NCI-H1694 (cell line): ENCODE results near the gene B3GAT1.
A peak's percentile ranks its signal among the peaks of the same experiment; 100 is the strongest.

ENCODE experiments used
- DNase-seq: peaks from one replicate; lab custom pipeline; 2025; lab: John Stamatoyannopoulos, UW

Gene B3GAT1

DNA sequence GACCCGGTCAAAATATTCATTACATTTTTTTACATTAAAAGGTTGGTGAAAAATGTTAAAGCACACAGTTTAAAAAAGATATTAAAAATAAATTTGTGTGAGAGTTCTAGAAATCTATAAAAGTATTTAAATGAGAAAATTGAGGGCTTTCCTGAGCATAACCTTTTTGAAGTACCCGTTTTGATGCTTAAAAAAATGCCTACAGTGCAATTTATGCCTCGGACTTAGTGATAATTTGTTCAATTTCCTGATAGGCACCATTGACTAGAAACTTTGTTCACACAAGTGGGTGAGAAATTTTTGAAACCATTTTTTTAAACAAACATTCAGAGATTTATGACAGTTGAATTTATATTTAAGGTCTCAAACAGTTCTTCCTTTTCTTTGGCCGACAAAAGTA is 29.7 kb upstream of the B3GAT1 start:
- no peak for DNase-seq

DNA sequence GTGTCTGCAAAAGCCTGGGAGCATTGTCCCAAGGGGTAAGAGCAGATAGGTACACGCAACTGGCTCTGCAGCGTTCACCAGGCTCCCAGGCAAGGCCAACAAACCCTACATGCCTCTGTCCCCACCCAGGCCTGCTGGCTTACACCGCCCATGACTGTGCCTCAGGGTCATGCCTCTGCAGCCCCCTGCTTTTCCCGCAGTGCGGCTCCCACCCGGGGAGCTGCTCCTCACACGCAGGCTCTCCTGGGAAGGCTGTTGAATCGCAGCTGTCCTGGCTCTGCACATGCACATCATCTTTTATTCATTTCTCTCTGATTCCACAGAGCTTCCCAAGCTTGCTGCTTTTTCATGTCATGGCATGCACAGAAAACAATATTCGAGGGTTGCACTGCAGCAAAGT is 29.2 kb upstream of the B3GAT1 start:
- DNase-seq, result no peak

DNA sequence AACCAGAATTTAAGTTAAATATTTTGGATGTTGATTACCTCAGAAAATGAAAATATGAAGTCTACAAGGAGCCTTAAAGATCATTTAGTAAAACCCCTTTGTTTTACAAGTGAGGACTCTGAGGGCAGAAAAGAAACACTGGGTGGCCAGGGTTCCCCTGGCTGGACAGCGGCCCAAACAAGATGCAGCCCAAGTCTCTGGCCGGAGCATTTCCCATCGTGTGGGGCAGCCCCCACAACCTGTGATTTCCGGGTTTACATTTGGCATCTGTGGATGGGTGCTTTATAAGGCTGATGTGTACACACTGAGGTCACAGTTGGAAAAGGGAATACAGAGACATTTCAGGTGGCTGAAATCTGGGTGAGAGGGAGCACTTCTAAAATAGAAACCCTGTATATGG is 28.8 kb upstream of the B3GAT1 start:
- no peak for DNase-seq

DNA sequence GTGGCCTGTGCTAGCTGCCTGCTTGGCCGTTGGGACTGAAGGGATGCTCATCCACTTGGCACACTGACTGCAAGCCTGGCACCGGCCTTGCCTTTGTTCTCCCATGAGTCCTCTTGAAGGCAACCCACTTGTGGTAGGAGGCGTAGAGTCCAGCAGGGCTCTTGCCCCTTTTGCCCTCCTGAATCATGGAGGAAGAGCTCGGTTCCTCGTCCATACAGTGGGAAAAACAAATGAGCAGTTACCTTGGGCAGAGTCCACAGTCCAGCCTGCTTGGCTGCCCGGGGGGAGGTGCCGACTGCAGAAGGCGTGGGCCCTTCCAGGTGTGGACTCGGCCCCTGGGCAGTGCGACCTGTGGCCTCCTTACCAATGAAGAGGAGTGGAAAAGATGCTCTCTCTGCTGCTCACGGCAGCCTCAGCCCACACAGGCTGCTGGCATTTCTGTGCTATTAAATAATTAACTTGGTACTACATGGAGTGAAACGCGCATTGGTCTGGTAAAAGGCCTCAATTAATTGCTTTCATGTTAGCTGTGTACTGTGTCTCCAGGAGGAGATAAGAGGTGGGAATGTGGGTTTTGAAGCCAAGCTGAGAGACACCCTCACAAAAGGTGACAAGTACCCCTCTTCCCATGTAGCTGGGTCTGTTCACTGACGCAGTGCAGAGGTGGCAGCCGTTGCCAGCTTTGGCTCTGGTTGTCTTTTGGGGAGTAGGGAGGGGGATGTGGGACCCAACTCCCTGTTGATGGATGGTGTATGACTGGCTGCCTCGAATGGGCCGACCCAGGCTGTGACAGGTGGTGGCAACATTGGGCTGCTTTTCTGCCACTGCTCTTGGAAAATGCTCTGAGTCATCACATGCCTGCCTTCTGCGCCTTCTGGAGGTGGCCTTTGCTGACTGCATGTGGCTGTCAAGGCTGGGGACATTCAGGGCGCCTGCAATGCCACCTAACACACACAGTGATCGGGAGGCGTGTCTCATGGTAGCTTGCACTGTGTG is 26.8 kb upstream of the B3GAT1 start:
- DNase-seq, result peak; percentile 44

DNA sequence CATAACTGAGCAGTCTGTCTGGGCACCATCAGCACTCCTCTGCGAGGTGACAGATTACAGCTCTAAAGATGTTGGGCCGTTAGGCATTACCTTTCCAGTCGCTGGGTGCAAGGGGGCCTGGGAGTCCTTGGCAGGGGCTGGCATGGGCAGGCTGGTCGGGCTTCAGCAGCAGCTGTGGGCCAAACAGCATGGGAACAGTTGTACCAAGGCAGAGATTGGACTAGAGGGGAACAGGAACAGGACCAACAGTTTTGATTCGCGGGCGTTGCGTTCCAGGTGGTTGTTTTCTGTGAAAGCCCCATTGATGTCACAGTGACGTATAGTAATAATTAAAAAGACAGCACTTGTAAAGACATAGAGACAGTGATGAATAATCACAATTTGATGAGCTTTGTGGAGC is 25.8 kb upstream of the B3GAT1 start:
- DNase-seq, result no peak

DNA sequence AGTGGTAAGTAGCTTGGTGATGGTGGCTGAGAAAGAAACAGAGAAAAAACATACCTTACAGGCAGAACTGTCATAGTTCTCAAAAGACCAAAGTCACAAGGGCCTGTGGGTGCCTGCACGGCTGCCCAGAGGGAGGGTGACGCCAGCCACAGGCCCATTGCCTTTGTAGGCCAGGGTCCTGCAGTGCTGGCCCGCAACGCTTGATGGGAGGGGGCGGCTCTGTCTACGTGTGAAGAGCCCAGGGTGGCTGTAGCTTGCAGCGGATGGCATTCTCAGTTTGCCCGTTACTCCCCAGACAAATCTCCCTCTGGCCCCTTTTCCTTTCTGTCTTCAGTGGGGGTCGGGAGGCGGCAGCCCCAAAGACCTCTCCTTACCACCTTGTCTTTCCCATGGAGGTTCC is 24.7 kb upstream of the B3GAT1 start:
- DNase-seq, result no peak

DNA sequence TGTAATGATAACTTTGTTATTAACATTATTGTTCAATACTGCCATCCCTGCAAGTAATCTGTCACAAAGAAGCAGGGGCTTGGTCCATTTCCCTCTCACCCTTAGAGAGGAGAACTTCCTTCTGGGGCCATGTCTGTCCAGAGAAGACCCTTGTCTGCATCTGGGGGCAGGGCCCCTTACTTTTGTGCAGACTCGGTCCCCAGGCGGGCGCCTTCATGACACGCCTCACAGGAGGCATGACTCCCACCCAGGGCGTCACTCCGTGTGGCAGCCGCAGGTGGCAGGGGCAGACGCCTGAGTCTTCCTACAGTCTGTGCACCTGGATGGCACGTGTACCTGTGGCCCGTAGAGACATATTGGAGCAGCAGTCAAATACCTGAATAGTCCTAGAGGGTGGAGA is 21.8 kb upstream of the B3GAT1 start:
- DNase-seq, result no peak

DNA sequence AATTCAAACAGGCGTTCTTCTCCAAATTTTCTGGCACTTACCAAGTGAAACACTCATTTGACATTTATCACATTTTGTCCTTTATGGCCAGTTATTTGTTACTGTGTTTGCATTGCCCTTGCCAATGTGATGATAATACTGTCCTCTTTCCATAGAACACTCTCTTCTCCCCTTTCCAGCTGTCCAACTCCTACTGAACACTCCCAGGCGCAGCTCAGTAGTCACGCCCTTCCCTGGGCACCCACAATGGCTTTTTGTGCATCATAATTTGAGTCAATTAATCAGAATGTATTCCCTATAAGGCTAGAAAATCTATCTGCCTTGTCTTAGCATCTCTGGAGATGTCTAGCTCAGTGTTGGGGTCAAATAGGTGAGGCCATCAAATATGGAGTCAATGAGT is 21.2 kb upstream of the B3GAT1 start:
- no peak for DNase-seq

DNA sequence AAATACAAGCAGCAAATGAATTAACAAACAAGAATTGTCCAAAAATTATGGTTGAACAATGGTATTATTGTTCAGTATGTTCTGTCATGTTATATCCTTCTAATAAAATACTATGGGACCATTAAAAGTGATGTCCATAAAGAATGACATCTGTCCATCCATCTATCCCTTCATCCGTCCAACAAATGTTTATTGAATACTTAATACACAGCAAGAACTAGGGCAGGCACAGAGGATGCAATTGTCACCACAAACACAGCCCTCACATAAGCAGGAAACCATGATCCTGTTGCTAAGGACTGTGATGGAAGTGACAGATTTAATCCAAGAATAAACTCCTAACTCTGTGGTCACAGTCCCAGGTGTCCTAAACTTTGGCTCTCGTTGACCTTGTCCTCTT is 20.7 kb upstream of the B3GAT1 start:
- no peak for DNase-seq

DNA sequence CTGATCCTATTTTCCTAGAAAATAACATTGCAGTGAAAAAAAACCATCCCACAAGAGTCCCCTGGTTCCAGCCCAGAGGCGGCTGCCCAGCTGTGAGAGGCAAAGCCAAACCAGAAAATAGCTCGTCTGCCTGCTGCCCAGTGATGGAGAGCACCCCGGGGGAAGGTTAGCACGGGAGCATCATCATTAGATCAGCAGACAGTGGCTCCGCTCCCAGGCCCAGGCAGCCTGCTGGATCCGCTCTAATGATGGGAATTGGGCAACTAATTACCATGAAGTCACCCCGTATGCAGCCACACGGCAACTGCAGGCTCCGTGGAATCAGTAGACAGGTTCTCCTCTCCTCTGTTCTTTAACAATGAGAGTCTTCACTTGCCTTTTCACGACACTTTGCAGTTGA is 17.1 kb upstream of the B3GAT1 start:
- DNase-seq, result no peak

DNA sequence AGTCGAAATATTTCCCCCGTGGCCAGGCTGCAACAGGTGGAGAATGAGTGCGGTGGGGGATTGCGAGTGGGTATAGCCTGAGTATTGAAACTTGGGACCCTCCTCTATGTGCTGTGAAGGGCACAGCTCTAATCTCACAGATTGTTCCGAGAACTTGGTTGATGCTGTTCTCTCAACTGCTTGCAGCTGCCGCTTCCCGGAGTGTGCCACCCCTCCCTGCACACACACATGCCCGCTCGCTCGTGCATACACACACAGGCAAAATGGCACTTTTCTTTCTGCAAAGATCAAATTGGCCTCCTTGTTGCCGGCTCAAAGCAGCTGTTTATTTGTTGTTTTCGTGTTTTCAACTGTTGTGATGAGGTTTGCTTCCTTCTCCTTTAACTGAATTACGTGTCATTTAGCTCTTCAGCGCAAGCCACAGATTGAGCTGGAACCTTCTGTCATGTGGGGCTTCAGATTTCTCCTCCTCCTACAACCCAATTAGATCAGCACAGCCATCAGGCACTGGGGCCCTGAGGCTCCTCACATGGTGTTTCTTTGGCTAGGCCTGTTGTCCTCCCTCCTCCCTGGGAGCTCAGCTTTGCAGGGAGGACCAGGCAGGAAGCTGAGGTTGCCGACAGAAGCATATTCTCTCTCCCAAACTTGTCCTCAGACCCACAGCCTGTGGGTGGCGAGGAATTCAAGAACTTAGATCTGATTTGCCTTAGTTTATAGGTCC is 13.9 kb upstream of the B3GAT1 start:
- DNase-seq, result no peak

DNA sequence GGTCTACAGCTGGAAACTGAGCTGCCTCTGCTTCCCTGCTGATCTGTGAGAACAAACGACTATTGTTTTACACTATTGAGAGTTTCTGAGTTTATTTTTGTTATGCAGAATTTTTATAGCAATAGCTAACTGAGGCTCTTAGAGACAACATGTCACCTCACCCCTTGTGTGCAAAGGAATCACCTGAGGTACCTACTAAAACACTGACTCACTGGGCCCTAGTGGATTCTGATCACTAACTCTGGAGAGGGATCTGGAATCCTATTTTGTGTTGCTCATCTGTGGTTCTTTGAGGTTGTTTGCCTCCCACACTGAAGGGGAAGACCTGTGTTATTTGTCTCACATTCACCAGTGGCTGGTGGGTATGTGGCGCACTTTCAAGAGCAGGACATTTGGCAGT is 13.4 kb upstream of the B3GAT1 start:
- no peak for DNase-seq

DNA sequence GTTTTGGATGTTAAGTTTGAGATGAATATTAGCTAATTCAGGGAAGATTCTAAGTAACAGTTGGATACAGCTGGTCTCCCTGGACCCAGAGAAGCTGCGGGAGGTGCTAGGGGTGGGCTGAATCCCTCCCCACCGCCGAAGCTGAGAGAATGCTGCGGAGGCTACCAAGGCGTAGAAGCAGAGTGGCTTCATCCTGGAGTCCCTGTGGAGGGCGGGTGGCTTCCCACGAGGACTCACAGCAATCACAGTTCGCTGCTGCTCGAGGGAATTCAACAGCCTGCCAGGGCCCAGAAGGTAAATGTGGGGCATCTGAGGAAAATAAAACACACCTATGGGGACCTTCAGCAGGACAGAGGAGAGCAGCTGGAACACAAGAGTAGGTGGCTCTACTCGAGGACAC is 11.1 kb upstream of the B3GAT1 start:
- DNase-seq, result no peak

DNA sequence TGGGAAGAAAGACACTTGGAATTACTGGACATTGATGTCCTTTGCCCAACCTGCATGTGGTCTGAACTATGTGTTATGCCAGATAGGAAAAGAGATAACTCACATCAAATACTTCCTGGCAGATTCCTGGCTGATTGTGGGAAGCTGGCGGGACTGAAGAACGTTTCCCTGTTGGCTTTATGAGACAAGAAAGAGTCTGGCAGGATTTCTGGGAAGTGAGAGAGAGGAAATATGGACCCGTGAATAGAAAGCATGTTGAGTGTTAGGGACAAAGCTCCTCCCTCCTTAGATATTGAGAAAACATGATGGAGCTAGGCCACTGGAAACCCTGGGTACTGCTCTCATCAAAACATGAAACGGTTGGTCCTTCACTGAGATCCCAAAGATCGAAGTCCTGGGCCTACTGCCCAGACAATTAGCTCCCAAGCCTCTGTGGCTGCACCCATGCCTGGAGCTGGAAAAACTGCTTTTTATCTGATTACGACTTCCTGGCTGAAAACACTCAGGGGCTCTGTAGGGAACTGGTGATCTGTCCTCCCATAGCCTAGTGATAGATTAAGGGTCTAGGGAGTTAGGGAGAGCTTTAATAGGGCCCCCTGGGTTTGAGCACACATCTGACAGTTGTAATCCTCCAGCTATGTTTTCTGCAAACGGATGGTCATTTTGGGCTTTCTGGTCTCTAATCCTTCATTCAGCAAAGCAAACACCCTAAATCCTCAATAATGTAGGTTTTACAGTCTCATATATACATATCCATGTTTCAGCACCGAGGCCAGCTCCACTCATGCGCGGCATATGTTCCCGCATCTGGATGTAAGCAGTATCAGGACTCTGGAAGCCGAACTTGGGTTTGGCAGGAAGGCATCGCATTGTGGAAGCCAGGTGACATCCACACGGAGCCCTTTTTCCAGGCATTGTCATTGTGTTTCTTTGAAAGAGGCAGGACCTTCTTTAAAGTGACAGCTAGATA is 6.1 kb upstream of the B3GAT1 start:
- DNase-seq, result no peak

DNA sequence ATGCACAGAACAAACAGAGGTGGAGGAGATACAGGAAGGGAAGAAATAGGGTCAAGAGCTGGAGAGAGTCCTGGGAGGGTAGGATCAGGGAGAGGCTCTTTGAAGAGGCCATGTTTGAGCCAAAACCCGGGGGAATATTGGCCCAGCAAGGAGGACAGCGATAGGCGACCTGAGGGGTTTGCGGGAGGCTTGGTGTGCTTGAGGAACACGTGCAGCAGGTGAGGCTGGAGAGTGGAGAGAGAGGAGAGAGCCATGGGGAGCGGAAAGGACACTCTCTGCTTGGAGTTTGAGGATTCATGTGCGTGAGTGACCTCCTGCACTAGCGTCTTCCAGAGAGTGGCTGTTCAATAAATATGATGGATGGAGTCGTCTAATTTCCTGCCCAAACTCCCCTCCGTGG is 4.7 kb upstream of the B3GAT1 start:
- no peak for DNase-seq

DNA sequence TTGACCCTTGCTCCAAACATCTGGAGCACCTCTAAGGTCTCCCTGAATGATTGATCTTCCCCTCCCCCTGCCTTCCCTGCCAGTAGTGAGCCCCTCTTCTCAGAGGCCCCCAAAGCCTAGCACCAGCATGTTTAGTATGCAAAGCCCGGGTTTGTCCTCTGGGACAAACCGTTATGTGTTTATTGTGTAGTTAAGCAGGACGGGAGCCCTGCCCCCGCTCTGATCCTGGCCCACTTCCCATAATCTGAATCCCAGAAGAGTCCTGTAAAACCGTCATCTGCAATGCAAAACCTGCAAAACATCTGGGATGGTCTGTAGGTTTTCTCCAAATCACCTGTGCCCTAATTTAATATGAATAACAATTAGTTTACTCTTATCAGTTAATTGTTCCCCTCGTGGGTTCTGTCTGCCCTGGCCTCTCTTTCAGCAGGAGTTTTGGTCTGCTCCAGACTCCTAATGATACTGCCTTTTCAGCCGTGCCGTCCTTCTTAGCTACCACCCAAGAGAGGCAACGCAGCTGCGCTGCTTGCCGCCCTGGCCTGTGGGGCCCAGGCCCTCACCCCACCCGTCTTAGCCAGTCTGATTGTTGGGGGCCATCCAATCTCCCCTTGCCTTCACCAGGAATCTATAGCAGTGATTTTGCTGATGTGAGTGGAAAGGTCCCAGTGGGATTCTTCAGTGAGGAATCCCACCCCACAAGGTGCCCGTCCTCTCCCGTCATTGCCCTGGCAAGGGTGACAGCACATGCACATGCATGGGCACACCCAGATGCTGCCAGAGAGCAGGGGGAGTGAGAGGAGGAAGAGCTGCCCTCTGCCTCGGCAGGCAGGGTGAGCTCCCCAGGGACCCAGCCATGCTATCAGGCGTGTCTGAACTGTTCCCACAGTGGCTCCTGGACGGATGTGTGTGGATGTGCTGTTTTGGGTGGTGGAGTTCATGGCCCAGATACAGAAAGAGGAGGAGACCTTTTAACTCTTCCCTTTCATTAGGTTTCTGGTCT is 3.0 kb upstream of the B3GAT1 start:
- no peak for DNase-seq

DNA sequence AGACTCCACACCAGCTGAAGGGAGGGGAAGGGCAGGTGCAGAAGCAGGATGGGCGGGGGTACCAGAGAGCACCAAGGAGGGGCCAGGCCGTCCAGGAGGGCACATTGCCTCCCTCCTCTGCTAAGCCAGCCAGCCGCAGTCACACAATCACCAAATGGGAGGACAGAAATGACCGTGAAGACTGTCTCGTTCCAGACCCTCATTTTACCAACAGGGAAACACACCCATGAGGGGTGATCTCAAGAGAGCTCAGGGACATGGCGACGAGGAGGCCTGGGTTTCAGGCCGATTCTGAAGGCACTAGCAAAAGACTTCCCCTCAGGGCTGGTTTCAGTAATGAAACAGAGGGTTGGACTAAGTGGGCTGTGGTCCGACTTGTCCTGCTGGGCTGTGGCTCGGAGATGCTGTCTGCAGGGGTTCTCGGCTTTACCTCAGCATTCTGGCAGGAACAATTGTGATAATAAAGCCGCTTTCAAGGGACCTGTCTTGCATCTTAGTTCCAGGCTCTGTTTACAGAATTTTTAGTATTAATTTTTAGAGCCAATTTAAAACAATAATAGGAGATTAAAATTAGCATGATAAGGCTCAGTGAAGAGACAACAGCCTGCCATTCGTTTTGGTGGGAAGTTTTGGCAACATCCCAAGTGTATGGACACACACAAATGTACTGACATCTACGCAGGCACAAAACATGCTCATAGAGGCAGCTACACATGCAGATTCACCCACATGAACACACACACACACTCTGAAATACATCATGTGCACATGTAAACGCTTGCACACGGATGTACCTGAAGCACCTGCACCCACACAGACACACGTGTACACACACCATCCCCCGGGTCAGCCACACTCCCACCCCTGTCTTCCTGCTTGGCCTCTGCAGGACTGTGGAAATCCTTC is 2.0 kb upstream of the B3GAT1 start:
- DNase-seq, result no peak

DNA sequence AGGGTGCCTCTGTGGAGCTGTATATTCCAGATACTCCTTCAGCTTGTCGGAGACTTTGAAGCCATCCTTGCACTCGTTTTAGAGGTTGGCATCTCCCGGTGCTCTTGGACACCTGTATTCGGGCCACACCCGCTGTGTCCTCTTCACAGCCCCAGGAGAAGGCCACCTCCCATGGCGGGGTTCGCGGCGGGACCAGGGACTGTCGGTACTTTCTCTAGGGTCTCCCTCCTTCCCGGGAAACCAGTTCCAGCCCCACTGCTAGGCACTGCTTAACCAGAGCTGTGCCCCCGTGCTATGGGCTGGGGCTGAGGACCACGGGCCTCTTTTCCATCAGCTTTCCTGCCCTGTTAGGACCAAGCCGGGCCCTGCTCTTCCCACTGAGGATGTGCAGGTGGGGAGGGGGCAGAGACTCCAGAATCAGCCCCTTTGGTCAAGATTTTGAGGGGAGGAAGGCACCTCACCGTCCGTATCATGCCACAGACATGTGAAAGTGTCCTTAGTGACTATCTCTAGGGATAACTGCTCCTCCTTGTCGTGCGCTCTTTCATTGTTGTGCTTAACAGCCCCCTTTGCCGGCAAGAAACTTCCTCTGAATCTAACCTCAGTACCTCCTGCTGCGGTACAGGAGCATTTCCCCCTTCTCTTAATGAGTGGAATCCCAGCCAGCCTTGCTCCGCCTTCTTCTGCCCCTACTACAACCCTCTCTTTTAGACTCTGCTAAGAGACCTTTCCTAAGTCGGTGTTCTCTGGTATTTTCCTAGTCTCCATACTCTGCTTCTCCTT is 1.2 kb upstream of the B3GAT1 start:
- DNase-seq, result no peak

DNA sequence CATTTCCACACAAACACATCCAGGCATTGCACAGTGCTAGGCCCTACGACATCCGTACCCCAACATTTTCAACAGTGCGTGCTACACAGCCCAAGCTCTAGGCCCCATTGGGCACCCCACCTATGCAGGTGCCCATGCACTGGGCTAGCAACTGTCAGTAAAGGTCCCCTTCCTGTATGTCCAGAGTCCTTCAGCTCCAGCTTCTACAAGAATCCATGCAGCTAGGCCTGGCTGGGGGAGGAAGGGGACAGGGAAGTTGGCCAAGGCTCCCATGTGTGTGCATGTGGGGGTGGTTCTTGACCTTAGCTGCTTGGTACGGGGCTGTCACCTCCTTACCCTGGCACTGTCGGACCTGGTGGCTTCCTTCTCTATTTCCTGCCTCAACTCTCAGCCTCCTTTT is 1.3 kb downstream of the B3GAT1 start:
- DNase-seq, result no peak
